OCI-LY1 (cell line): ENCODE data around the gene DNAJB14.

Experiments
- CTCF ChIP-seq: fragments of 200-600 bp; sonication (generic), shearing (Covaris generic); IDR thresholded peaks from 2 replicates; pipeline ENCODE4 v1.5.1; 2017; ENCODE audit warnings: mild to moderate bottlenecking, antibody characterized with exemption, low read length, moderate library complexity, mixed read lengths
- EZH2 ChIP-seq: fragments of 200-600 bp; sonication (generic), shearing (Covaris generic); IDR thresholded peaks from 2 replicates; pipeline ENCODE4 v1.8.0; 2017; ENCODE audit warnings: borderline replicate concordance, mixed run types, mild to moderate bottlenecking, antibody characterized with exemption, low read length, moderate library complexity, mixed read lengths

- TF ChIP-seq CTCF = no peak
- no peak for TF ChIP-seq EZH2
Observed at GRCh38 chr4:99893029-99893428, 53.4 kb downstream of the DNAJB14 start.
